HG03460 (cell line): ENCODE data around the gene ATPAF2.
A peak's percentile ranks its signal among the peaks of the same experiment; 100 is the strongest.

Experiments
- ATAC-seq: cut with Tn5 transposase; IDR thresholded peaks from one replicate; pipeline ENCODE4 v1.9.1; 2021; ENCODE audit not compliant: unreplicated experiment

ATPAF2 gene

GRCh38 chr17:17987901-17988300 lies 51.1 kb downstream of the ATPAF2 start:
- ATAC-seq: no peak

DNA sequence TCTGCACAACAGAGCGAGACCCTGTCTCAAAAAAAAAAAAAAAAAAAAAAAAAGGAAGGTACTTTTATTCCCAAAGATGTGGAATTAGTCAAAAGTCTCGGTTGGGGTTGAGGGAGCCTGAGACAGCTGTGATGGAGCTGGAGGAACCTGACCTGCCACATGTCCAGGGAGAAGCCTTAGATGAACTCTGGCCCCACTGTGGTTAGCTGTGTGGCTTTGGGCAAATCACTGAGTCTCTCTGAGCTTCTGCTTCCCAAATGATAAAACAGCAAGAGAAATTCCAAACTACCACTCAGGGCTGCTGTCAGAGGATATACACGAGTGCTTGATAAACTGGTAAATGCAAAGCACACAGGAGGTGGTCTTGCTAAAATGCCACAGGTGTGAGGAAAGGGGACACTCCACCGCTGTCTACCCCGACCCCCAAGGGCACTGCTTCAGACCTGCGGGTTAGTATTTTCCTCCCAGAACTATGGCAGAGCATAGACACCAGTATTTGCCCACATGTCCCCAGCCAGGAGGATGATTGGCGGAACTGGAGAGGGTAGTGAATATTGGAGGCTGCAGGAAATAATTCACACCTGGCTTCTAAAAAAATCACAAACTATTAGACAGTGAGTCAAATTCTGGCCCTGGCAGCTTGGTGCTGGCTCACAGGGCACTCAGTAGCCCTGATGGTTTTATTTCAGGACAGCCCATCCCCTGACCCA lies 51.6 kb downstream of the ATPAF2 start:
- ATAC-seq: no peak

DNA sequence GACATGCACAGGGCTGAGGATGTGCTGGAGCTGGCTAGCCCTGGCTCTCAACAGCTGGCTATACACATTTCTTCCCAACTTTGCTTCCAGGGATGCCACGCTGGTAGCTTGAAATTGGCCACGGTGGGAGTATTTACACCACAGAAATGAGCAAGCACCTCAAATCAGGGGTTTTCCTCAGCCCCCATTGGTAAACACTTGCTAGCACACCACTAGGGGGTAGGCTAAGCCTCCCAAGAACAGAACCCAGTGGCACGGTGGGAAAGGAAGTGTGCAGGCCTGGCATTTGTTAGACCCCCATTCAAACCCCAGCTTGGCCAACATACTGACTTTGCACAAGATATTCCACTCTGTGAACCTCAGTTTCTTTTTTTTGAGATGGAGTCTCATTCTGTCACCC lies 53.4 kb downstream of the ATPAF2 start:
- ATAC-seq: no peak

DNA sequence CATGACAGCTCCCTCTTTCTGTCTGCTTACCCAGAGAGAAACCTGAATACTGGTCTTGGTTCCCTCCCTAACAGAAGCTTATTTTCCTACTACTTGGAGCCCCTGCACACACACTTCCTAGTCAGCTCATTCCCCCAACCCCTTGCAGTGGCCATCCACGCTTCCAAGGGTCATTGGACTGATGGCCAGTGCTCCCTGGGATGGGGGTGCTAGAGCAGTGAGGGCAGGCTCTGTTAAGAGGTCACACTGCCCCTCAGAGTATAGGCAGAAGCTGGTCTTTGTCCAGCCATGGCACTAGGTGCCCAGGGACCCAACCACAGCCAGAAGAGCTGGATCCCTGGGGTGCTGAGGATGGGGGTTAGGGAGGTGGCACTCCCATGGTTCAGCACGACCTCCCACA lies 53.8 kb downstream of the ATPAF2 start:
- no peak for ATAC-seq

- ATAC-seq: no peak
Observed at GRCh38 chr17:17983776-17984175, 55.2 kb downstream of the ATPAF2 start.

DNA sequence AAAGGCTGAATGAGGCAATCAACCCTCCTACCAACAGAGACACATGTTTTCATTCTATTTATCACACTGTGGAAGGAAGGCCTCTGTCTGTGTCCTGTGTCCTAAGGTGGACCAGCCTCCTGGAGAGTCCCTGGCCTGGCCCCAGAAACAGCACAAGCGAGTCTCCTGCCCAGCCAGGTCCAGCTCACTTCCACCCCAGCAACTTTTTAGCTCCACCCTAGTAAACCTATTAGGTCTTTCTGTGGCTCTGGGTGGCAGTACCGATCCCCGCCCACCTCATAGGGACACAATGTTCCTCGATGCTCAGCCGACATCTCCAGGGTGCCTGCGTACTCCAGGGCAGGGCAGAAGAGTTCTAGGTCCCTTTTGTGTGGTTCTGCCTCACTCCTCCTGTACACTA lies 55.6 kb downstream of the ATPAF2 start:
- no peak for ATAC-seq

DNA sequence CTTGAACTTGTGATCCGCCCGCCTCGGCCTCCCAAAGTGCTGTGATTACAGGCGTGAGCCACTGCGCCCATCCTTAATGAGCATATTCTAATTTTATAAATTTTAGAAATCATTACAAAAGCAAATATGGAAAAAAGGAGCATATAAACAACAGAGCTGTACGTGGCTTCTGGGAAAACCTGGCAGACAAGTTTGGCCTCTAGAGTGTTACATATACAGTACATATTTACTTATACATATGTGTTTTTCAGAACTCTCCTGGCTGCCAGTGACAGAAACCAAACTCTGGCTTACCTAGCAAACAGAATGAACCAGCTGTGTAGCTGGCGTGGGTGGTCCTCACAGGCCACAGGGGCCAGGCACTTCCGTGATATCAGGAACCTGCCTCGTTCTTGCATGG lies 56.2 kb downstream of the ATPAF2 start:
- ATAC-seq: no peak

DNA sequence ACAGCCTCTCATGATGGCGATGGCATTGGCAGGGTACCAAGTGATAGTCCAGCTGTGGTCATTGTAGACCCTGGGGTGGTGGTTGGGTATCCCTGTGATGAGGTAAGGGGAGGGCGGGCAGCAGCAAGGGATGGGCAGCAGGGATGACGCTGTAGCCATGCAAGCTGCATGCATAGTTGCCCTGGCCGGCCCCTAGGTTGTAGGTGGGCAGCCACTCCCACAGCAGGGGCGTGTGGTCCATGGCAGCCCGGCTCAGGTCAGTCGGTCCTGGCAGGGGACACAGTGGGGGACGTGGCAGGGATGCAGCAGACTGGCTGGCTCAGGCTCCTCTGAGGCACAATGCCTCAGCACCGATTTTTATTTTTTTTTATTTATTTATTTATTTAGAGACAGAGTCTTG lies 57.6 kb downstream of the ATPAF2 start:
- ATAC-seq: no peak

DNA sequence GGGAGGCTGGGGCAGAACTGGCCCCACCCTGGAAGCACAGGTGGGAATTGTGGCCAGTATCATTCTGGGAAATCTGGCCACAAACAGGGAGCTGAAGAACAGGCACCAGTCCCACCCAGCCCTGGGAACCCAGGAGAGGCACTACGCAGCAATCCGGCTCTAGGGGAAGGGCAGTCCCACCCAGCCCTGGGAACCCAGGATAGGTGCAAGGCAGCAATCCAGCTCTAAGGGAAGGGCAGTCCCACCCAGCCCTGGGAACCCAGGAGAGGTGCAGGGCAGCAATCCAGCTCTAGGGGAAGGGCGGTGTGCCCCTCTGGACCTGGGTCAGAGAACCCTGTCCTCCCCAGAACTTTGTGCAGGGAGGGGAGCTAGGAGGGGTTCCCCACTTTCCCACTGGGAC lies 59.2 kb downstream of the ATPAF2 start:
- ATAC-seq: no peak

DNA sequence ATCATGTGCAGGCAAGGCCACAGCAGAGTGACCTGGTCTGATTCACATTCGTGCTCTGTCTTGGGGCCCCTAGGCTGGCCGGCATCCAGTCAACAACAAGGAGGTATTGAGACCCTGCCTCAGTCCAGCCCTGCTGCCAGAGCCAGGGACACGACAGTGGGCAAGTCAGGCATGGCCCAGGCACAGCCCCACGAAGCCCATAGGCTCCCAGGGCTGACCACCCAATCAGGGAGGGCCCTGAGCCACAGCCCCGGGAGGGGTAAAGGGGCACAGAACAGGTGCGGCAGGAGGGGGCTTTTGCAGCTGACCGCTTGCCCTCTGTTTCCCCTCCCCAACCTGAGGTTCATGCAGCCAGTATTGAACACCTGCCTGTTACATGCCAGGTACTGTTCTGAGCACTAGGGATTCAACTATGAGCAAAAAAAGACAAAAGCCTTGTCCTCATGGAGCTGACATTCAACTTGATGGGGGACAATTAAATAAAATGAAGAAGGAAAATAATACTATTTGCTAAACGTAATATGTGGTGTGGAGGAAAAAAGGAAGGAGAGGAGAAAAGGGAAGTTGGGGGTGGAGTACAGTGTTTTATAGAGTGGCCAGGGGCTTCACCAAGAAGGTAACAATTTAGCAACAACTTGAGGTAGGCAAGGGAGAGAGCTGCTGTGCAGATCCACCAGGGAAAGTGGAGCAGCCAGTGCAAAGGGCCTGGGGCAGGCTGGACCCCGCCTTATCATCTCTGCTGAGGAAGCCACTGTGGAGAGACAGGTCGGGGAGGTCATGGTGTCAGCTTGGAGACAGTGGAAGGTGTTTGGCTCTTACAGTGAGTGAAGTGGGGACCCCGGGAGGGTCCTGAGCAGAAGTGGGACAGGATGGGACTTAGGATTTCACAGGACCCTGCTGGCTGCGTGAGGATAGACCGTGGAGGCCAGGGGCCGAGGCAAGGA lies 60.2 kb downstream of the ATPAF2 start:
- ATAC-seq: no peak

DNA sequence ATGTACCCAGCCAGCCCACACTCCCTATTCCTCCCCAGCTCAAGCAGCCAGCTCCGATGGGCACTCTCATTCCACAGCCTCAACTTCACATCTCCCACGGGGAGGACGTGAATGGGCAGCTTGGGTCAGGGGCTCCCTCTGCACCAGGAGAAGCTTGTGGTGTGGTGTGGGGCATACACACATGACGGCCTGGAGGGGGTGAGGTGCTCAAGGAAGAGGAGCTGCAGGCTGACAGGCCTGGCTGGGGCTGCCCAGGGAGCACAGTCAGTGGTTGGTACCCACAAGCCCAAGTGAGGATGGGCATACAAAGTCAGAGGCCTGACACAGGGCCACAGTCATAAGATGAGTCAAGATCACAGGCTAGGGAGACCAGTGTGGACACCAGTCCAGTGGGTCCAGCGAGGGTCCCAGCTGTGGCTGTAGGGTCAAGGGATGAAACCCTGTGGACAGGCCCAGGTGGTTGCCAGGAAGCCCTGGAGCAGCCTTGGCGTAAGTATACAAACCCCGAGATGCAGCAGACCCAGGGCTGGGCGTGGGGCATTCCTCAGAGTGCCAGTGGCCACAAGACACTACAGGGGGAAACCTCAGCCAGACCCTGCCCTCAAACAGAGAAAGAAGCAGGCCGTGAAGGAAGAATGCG lies 61.9 kb downstream of the ATPAF2 start:
- ATAC-seq: no peak

GRCh38 chr17:17975436-17975835 lies 63.5 kb downstream of the ATPAF2 start:
- ATAC-seq: no peak

- ATAC-seq: no peak
Observed at GRCh38 chr17:17972952-17973254, 66.1 kb downstream of the ATPAF2 start.

- ATAC-seq: peak; percentile 94
Observed at GRCh38 chr17:17972126-17972951, 66.6 kb downstream of the ATPAF2 start, which contains the start of the genes DRC3 and TOM1L2. DRC3 (plus strand) TSS chr17:17972862; CDS start chr17:17977599, 4,737 bp downstream. TOM1L2 (minus strand) TSS chr17:17972400; CDS start chr17:17972313, 87 bp downstream.

DNA sequence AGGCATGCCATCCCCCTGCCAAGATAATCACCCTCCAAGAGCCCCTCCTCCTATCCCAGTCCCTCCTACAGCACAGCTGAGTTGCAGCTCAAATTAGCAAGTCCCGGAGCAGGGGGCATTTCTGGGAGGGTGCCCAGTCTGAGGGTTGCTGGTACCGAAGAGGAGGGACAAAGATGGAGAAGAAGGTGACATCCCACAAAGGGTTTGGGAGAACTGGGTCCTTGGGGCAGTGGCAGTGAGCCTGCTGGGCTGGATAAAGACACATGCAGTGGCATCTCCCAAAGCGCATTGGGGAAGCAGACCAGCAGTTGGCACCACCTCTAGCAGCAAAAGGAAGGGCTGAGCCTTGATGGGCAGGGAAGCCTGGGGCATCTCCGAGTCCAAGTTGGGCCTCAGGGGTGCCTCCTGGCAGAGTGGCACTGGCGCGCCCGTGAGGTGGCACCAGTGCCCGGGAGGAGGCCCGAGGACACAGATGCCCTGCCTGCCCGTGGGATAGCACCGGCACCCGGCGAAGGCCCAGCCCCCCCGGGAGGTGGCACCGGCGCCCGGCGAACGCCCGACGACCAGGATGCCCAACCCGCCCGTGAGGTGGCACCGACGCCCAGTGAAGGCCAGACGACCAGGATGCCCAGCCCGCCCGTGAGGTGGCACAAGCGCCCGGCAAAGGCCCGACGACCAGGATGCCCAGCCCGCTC lies 67.4 kb downstream of the ATPAF2 start:
- ATAC-seq: no peak

DNA sequence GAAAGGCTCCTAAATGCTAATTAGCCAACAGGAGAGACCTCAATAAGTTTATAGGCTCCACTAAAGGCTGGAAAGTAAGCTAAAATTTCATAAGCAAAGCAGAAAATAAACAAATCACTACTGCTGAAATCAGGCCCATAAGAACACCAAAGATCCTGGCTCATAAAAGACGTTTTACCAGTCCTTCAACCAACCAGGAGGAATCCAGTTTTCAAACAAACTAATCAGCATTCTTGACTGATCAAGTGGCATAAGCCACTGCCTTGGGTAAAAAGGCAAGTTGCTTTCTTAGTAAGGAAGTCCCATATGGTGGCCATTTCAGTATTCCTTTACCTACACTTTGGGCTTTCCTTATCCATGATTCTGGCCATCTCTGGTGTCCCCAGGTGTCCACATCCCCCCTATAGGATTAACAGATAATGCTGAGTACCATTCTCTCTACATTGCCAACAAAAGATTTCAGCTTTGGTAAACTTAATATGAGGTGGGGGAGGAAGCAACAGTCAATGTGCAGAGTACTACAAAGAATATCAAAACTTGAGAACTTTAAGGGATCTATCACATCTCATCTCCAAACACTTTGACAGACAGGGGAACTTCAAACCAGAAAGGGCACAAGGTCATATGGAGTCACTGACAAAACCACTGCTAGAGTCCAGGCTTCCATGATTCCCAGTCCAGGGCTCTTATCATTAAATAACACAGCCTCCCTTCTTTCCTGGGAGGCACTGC lies 68.1 kb downstream of the ATPAF2 start:
- no peak for ATAC-seq
